Trophoblast cell (in vitro differentiated cells and primary cell): ENCODE results near the gene LAG3.
A peak's percentile ranks its signal among the peaks of the same experiment; 100 is the strongest.

Source experiments
- DNase-seq, 2 donors: peaks; one replicate each; pipeline ENCODE4 v3.0.0-alpha.2; 2016
- H2AFZ ChIP-seq: 2 replicates; pipeline ENCODE4 v1.6.1; 2013; ENCODE audit warnings: low read length, moderate library complexity, mild to moderate bottlenecking; ENCODE audit not compliant: insufficient read depth, poor library complexity
- H2AK5ac ChIP-seq: 2 replicates; pipeline ENCODE4 v1.6.1; 2013; ENCODE audit warnings: mild to moderate bottlenecking, low read length
- H2BK120ac ChIP-seq: 2 replicates; pipeline ENCODE4 v1.6.1; 2013; ENCODE audit warnings: low read length, mild to moderate bottlenecking, moderate library complexity; ENCODE audit not compliant: insufficient read depth, poor library complexity
- H2BK12ac ChIP-seq: 2 replicates; pipeline ENCODE4 v1.6.1; 2013; ENCODE audit warnings: mild to moderate bottlenecking, low read length, moderate library complexity
- H2BK5ac ChIP-seq: 2 replicates; pipeline ENCODE4 v1.6.1; 2013; ENCODE audit warnings: low read length, low read depth, moderate library complexity, mild to moderate bottlenecking; ENCODE audit not compliant: poor library complexity
- H3K14ac ChIP-seq: 2 replicates; pipeline ENCODE4 v1.6.1; 2013; ENCODE audit warnings: mild to moderate bottlenecking, low read length
- H3K18ac ChIP-seq: 2 replicates; pipeline ENCODE4 v1.6.1; 2013; ENCODE audit warnings: mild to moderate bottlenecking, low read length
- H3K23ac ChIP-seq: 2 replicates; pipeline ENCODE4 v1.6.1; 2013; ENCODE audit warnings: low read length
- H3K27ac ChIP-seq: 2 replicates; pipeline ENCODE4 v1.5.1; 2013; ENCODE audit warnings: low read depth, mild to moderate bottlenecking, inconsistent platforms, low read length, moderate library complexity
- H3K27me3 ChIP-seq: 2 replicates; pipeline ENCODE4 v1.6.1; 2013; ENCODE audit warnings: inconsistent platforms, mild to moderate bottlenecking, low read length, moderate library complexity; ENCODE audit not compliant: insufficient read depth
- H3K36me3 ChIP-seq, 2 experiments: 1 replicate in 1 of 2; 2 replicates in 1 of 2; pipeline ENCODE4 v1.6.1; 2013; ENCODE audit warnings: low read length in 2 of 2, mild to moderate bottlenecking in 2 of 2, moderate library complexity in 1 of 2; ENCODE audit not compliant: insufficient read depth in 2 of 2, control insufficient read depth in 1 of 2
- H3K4ac ChIP-seq: 2 replicates; pipeline ENCODE4 v1.6.1; 2013; ENCODE audit warnings: low read depth, mild to moderate bottlenecking, low read length, moderate library complexity
- H3K4me1 ChIP-seq, 2 experiments: 1 replicate in 1 of 2; 2 replicates in 1 of 2; pipeline ENCODE4 v1.6.1; 2013; ENCODE audit warnings: low read length in 2 of 2, mild to moderate bottlenecking in 2 of 2, moderate library complexity in 1 of 2; ENCODE audit not compliant: insufficient read depth in 2 of 2, control insufficient read depth in 1 of 2
- H3K4me2 ChIP-seq: 2 replicates; pipeline ENCODE4 v1.6.1; 2013; ENCODE audit warnings: inconsistent platforms, mild to moderate bottlenecking, low read length, moderate library complexity
- H3K4me3 ChIP-seq: 2 replicates; pipeline ENCODE4 v1.5.1; 2013; ENCODE audit warnings: mild to moderate bottlenecking, low read depth, low read length, inconsistent platforms
- H3K79me1 ChIP-seq: one replicate; pipeline ENCODE4 v1.6.1; 2013; ENCODE audit warnings: low read length
- H3K79me2 ChIP-seq: 2 replicates; pipeline ENCODE4 v1.6.1; 2013; ENCODE audit warnings: low read length, mild to moderate bottlenecking; ENCODE audit not compliant: control insufficient read depth, insufficient read depth, poor library complexity
- H3K9ac ChIP-seq: 2 replicates; pipeline ENCODE4 v1.6.1; 2013; ENCODE audit warnings: mild to moderate bottlenecking, low read length
- H3K9me3 ChIP-seq: 2 replicates; pipeline ENCODE4 v1.6.1; 2013; ENCODE audit warnings: low read depth, mild to moderate bottlenecking, control low read depth, inconsistent platforms, low read length; ENCODE audit not compliant: insufficient read depth
- H4K12ac ChIP-seq: 2 replicates; pipeline ENCODE4 v1.6.1; 2013; ENCODE audit warnings: low read depth, mild to moderate bottlenecking, low read length, moderate library complexity
- H4K8ac ChIP-seq: 2 replicates; pipeline ENCODE4 v1.6.1; 2013; ENCODE audit warnings: low read depth, mild to moderate bottlenecking, low read length, moderate library complexity
- H4K91ac ChIP-seq: one replicate; pipeline ENCODE4 v1.6.1; 2013; ENCODE audit warnings: low read depth, mild to moderate bottlenecking, low read length, moderate library complexity
- WGBS: extraction: QIAGEN DNeasy Blood & Tissue Kit; methylation state at CpG from one replicate; pipeline ENCODE4 v1.1.7; 2013; ENCODE audit warnings: missing lambda C conversion rate; ENCODE audit not compliant: insufficient read length, insufficient coverage; ENCODE audit errors: extremely low coverage; 5-methylcytosine and 5-hydroxymethylcytosine counted together

The LAG3 gene

GRCh38 chr12:6784761-6785160 lies 12.4 kb downstream of the LAG3 start:
- H4K91ac ChIP-seq: no peak overlapping the region
- H3K4me3 ChIP-seq: no peak overlapping the region
- no peak overlapping the region for H4K12ac ChIP-seq
- H3K9ac ChIP-seq: no peak overlapping the region
- no peak overlapping the region for H3K18ac ChIP-seq
- H2BK5ac ChIP-seq: no peak overlapping the region
- no peaks in the 10 kb centered on the region for H3K27me3 ChIP-seq
- H3K36me3 ChIP-seq: no peaks in the 10 kb centered on the region
- no peak overlapping the region for H3K14ac ChIP-seq
- H3K9me3 ChIP-seq: no peaks in the 10 kb centered on the region
- no peak overlapping the region for H3K27ac ChIP-seq
- no peaks in the 10 kb centered on the region for H3K79me1 ChIP-seq
- H2AFZ ChIP-seq: no peak overlapping the region
- H3K79me2 ChIP-seq: no peaks in the 10 kb centered on the region
- H2AK5ac ChIP-seq: no peak overlapping the region
- no peak overlapping the region for H3K23ac ChIP-seq
- H3K4me1 ChIP-seq: no peaks in the 10 kb centered on the region
- H4K8ac ChIP-seq: no peak overlapping the region
- no peak overlapping the region for H3K4ac ChIP-seq
- no peak overlapping the region for H2BK120ac ChIP-seq
- H3K4me2 ChIP-seq: no peak overlapping the region
- DNase-seq: no peak
- no peak overlapping the region for H2BK12ac ChIP-seq
- WGBS: no CpG with 5 or more reads among the region's 5 CpGs

- WGBS: no CpG with 5 or more reads among the region's 9 CpGs
- H3K18ac ChIP-seq: no peak overlapping the region
- no peak overlapping the region for H4K91ac ChIP-seq
- no peak overlapping the region for H2BK5ac ChIP-seq
- H4K8ac ChIP-seq: no peak overlapping the region
- no peaks in the 10 kb centered on the region for H3K79me2 ChIP-seq
- H3K27me3 ChIP-seq: no peaks in the 10 kb centered on the region
- no peak overlapping the region for H2BK120ac ChIP-seq
- H2AK5ac ChIP-seq: no peak overlapping the region
- no peak overlapping the region for H3K4ac ChIP-seq
- no peak overlapping the region for H3K9ac ChIP-seq
- H3K14ac ChIP-seq: no peak overlapping the region
- no peaks in the 10 kb centered on the region for H3K79me1 ChIP-seq
- H3K36me3 ChIP-seq: no peaks in the 10 kb centered on the region
- H2AFZ ChIP-seq: no peak overlapping the region
- H4K12ac ChIP-seq: no peak overlapping the region
- no peak overlapping the region for H3K27ac ChIP-seq
- H3K23ac ChIP-seq: no peak overlapping the region
- H3K4me1 ChIP-seq: no peaks in the 10 kb centered on the region
- no peaks in the 10 kb centered on the region for H3K9me3 ChIP-seq
- H2BK12ac ChIP-seq: no peak overlapping the region
- no peak overlapping the region for H3K4me3 ChIP-seq
- H3K4me2 ChIP-seq: no peak overlapping the region
- DNase-seq: no peak
These were observed 14.2 kb downstream of the LAG3 start for GRCh38 chr12:6786416-6787094.

- H3K4me2 ChIP-seq: no peak overlapping the region
- H3K4ac ChIP-seq: no peak overlapping the region
- H3K9me3 ChIP-seq: no peaks in the 10 kb centered on the region
- no peak overlapping the region for H3K14ac ChIP-seq
- H2BK120ac ChIP-seq: no peak overlapping the region
- H4K12ac ChIP-seq: no peak overlapping the region
- no peaks in the 10 kb centered on the region for H3K36me3 ChIP-seq
- H4K91ac ChIP-seq: no peak overlapping the region
- no peak for DNase-seq
- WGBS: no CpG with 5 or more reads among the region's 5 CpGs
- no peak overlapping the region for H3K27ac ChIP-seq
- no peaks in the 10 kb centered on the region for H3K4me1 ChIP-seq
- H3K18ac ChIP-seq: no peak overlapping the region
- H2BK12ac ChIP-seq: no peak overlapping the region
- H3K79me2 ChIP-seq: no peaks in the 10 kb centered on the region
- no peaks in the 10 kb centered on the region for H3K79me1 ChIP-seq
- no peak overlapping the region for H3K23ac ChIP-seq
- H2BK5ac ChIP-seq: no peak overlapping the region
- no peaks in the 10 kb centered on the region for H3K27me3 ChIP-seq
- no peak overlapping the region for H2AK5ac ChIP-seq
- H3K9ac ChIP-seq: no peak overlapping the region
- no peak overlapping the region for H4K8ac ChIP-seq
- no peak overlapping the region for H3K4me3 ChIP-seq
- H2AFZ ChIP-seq: no peak overlapping the region
These were observed 15.0 kb downstream of the LAG3 start for GRCh38 chr12:6787309-6787708.

GRCh38 chr12:6788972-6789924 lies 16.9 kb downstream of the LAG3 start, which contains the start of gene CD4:
CD4 (plus strand) TSS chr12:6789528; CDS start chr12:6800139, 10,611 bp downstream.
- peak in 1 of 2 donors; percentile 10 for DNase-seq
- no peaks in the 10 kb centered on the region for H3K79me2 ChIP-seq
- no peak within 1 kb of the TSS for H3K4ac ChIP-seq
- no peaks in the 10 kb centered on the region for H3K27me3 ChIP-seq
- H2BK120ac ChIP-seq: no peak within 1 kb of the TSS
- H4K8ac ChIP-seq: no peak within 1 kb of the TSS
- H4K91ac ChIP-seq: no peak within 1 kb of the TSS
- no peak within 1 kb of the TSS for H3K14ac ChIP-seq
- H3K18ac ChIP-seq: no peak within 1 kb of the TSS
- H4K12ac ChIP-seq: no peak within 1 kb of the TSS
- no CpG with 5 or more reads among the region's 18 CpGs for WGBS
- no peaks in the 10 kb centered on the region for H3K36me3 ChIP-seq
- no peaks in the 10 kb centered on the region for H3K79me1 ChIP-seq
- H3K9ac ChIP-seq: no peak within 1 kb of the TSS
- H2AK5ac ChIP-seq: no peak within 1 kb of the TSS
- no peaks in the 10 kb centered on the region for H3K9me3 ChIP-seq
- no peak within 1 kb of the TSS for H3K23ac ChIP-seq
- H3K27ac ChIP-seq: no peak within 1 kb of the TSS
- no peak within 1 kb of the TSS for H2BK12ac ChIP-seq
- no peak within 1 kb of the TSS for H3K4me3 ChIP-seq
- H2BK5ac ChIP-seq: no peak within 1 kb of the TSS
- no peak within 1 kb of the TSS for H2AFZ ChIP-seq
- H3K4me1 ChIP-seq: no peaks in the 10 kb centered on the region
- no peak within 1 kb of the TSS for H3K4me2 ChIP-seq
